Hepatocyte (in vitro differentiated cells): ENCODE results near the gene USP14.

ENCODE experiments used
- CTCF ChIP-seq: fragments of 200-600 bp; sonication (generic); IDR thresholded peaks from 2 replicates; pipeline ENCODE4 v1.5.1; 2016; ENCODE audit warnings: antibody characterized with exemption, mild to moderate bottlenecking; ENCODE audit not compliant: poor library complexity
- EZH2 ChIP-seq: fragments of 200-600 bp; sonication (generic); IDR thresholded peaks from 2 replicates; pipeline ENCODE4 v1.6.1; 2016; ENCODE audit warnings: antibody characterized with exemption, mild to moderate bottlenecking, borderline replicate concordance

- no peak for TF ChIP-seq CTCF
- no peak for TF ChIP-seq EZH2
Measured at GRCh38 chr18:248053-248452, 89.7 kb downstream of the USP14 start.
